Neural progenitor cell (in vitro differentiated cells): Measurements from ENCODE around the gene ZNF613.

Source experiments
- CTCF ChIP-seq: fragments of 200-600 bp; sonication (generic); IDR thresholded peaks from 2 replicates; pipeline ENCODE4 v1.5.1; 2017; ENCODE audit warnings: antibody characterized with exemption, mild to moderate bottlenecking
- EZH2 ChIP-seq: fragments of 200-600 bp; sonication (generic); IDR thresholded peaks from 2 replicates; pipeline ENCODE4 v1.6.1; 2017; ENCODE audit warnings: antibody characterized with exemption, mild to moderate bottlenecking, moderate library complexity
- EZH2phosphoT487 ChIP-seq: fragments of 200-600 bp; sonication (generic); IDR thresholded peaks from 2 replicates; pipeline ENCODE4 v1.6.1; 2017; ENCODE audit warnings: antibody characterized with exemption

- TF ChIP-seq CTCF, result no peak
- no peak for TF ChIP-seq EZH2
- TF ChIP-seq EZH2phosphoT487, result no peak
These were observed 44.8 kb upstream of the ZNF613 start for GRCh38 chr19:51882518-51882917.
